Measurements from ENCODE around the gene RASA2.

RASA2 gene

DNA sequence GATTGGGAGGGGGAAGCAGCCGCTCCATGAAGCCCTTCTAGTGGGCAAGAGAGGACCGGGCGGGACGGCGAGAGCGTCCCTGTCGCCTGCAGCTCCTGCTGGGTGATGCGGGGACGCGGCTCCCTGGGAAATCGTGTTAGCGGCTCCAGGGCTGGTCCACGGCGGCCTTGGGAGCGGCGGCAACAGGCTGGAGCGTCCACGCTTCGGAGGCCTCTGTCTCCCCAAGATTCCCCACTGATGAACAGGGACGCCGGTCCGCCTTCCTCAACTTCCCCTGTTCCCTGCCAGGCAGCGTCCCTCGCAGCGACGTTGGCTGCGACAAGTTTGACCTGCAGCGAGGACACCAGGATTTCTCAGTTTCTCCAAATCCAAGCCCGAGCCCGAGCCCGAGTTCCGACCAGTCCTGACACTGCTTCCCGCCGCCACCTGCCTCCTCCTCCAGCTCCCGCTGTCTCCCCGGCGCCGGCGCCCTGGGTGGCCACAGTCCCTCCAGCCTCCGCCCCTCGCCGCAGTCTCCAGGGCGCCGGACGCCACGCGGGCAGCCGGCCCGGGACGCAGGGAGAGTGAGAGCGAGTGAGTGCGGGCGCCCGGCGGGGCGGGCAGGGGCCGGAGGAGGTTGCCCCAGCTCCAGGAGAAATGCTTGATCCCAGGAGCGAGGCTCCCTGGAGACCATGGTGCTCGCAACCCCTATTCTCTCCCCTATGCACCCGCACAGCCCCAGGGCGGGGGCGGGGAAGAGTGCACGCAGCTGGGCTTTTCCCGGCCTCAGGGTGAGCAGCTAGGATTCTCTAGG is 173.2 kb downstream of the RASA2 start:
- TF ChIP-seq, protein P1, sequence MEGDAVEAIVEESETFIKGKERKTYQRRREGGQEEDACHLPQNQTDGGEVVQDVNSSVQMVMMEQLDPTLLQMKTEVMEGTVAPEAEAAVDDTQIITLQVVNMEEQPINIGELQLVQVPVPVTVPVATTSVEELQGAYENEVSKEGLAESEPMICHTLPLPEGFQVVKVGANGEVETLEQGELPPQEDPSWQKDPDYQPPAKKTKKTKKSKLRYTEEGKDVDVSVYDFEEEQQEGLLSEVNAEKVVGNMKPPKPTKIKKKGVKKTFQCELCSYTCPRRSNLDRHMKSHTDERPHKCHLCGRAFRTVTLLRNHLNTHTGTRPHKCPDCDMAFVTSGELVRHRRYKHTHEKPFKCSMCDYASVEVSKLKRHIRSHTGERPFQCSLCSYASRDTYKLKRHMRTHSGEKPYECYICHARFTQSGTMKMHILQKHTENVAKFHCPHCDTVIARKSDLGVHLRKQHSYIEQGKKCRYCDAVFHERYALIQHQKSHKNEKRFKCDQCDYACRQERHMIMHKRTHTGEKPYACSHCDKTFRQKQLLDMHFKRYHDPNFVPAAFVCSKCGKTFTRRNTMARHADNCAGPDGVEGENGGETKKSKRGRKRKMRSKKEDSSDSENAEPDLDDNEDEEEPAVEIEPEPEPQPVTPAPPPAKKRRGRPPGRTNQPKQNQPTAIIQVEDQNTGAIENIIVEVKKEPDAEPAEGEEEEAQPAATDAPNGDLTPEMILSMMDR (IDR thresholded peaks at IDR 0.05; ENCODE audit: low read depth, low read length, missing control alignments), result no peak
- no peak for DNase-seq (ENCODE audit: extremely low read depth, low read depth)
- H3K4me3 ChIP-seq (replicated peaks; ENCODE audit: low read depth, low read length), result peak overlapping the region; percentile 50

- DNase-seq (ENCODE audit: extremely low read depth, low read depth), result no peak
- peak overlapping the region; percentile 50 for H3K4me3 ChIP-seq (replicated peaks; ENCODE audit: low read depth, low read length)
- TF ChIP-seq, protein P1 (IDR thresholded peaks at IDR 0.05; ENCODE audit: low read depth, low read length, missing control alignments), result no peak
Measured at GRCh38 chr3:141660614-141660947, 173.8 kb downstream of the RASA2 start.

GRCh38 chr3:141661229-141662196 is 174.7 kb downstream of the RASA2 start:
- TF ChIP-seq, protein P1 (IDR thresholded peaks at IDR 0.05; ENCODE audit: low read depth, low read length, missing control alignments), result no peak

GRCh38 chr3:141663993-141664392 is 177.2 kb downstream of the RASA2 start:
- DNase-seq (ENCODE audit: extremely low read depth, low read depth), result no peak
- TF ChIP-seq, protein P1 (IDR thresholded peaks at IDR 0.05; ENCODE audit: low read depth, low read length, missing control alignments), result no peak

More at GRCh38 chr3:141661229-141662196, 174.7 kb downstream of the RASA2 start:
- DNase-seq (ENCODE audit: extremely low read depth, low read depth), result no peak
- no peak overlapping the region for H3K4me3 ChIP-seq (replicated peaks; ENCODE audit: low read depth, low read length)

More at GRCh38 chr3:141663993-141664392, 177.2 kb downstream of the RASA2 start:
- H3K4me3 ChIP-seq (replicated peaks; ENCODE audit: low read depth, low read length), result no peak overlapping the region

Measured in HFF-Myc (cell line).